Pancreas (tissue), 10 donors: Measurements from ENCODE around the gene XYLT2. TPM values are rescaled to one million over a fixed set of nuclear protein-coding genes. Genes with fewer than 3 reads are reported as not detected.

Experiments used
- ATAC-seq, 4 donors: fragments of 200-7000 bp; cut with Tn5 transposase; one replicate each; pipeline versions ENCODE4 v1.8.0 to v1.9.1; 2020; ENCODE audit warnings: mild to moderate bottlenecking in 4 of 4, moderate library complexity in 4 of 4
- DNase-seq, 6 donors: peaks; one replicate each; pipeline ENCODE4 v3.0.0-alpha.2; 2020
- FAIRE-seq: peaks from 2 replicates; lab custom pipeline; 2012; peaks lifted over from hg19 to GRCh38; lab: Jason Lieb, UNC
- H3K27ac ChIP-seq, 4 donors: fragments of 200-600 bp; sonication (generic); 1 replicate in 3 of 4; 2 replicates in 1 of 4; pipeline versions ENCODE4 v1.5.0 to v1.8.0; 2020
- H3K27me3 ChIP-seq, 4 donors: fragments of 200-600 bp; one replicate each; pipeline ENCODE4 v1.8.0; 2021
- H3K36me3 ChIP-seq, 3 donors: fragments of 200-600 bp; sonication (generic) in 1 of 3; one replicate each; pipeline versions ENCODE4 v1.5.0 to v1.8.0; 2020 to 2021
- H3K4me1 ChIP-seq, 3 donors: fragments of 200-600 bp; one replicate each; pipeline ENCODE4 v1.8.0; 2021
- H3K4me3 ChIP-seq, 4 donors: fragments of 200-600 bp; sonication (generic) in 2 of 4; one replicate each; pipeline versions ENCODE4 v1.5.0 to v1.8.0; 2020 to 2021
- H3K9me3 ChIP-seq, 4 donors: fragments of 200-600 bp; one replicate each; pipeline ENCODE4 v1.8.0; 2021
- CTCF ChIP-seq, 4 donors: fragments of 200-600 bp; sonication (generic) in 3 of 4; IDR thresholded peaks; one replicate each; pipeline versions ENCODE4 v1.5.0 to v1.8.0; 2021; ENCODE audit warnings: antibody characterized with exemption in 4 of 4
- WGBS, 2 donors: extraction: QIAGEN DNeasy Blood & Tissue Kit; methylation state at CpG; one replicate each; pipeline ENCODE4 v1.1.7; 2013; 5-methylcytosine and 5-hydroxymethylcytosine counted together
- intact Hi-C, 3 donors: fragments of 100-400 bp; cut with DNase I; formaldehyde crosslinking; loops; one replicate each; pipeline versions ENCODE4 v1.11.1 to v1.14.2; 2022
- polyA plus RNA-seq, 2 donors: library from polyadenylated mRNA; stranded (reverse); fragments of 200-250 nt; gene quantifications; one replicate each; pipeline ENCODE4 v1.2.3, GENCODE V29; 2013
- total RNA-seq, 6 donors: library from RNA; stranded (reverse); fragmentation: NEBNext Ultra II Directional in 4 of 6; extraction: Animal tissue kit (Norgen Biotek cat#: 25700) in 4 of 6; gene quantifications; one replicate each; pipeline versions ENCODE4 v1.2.1 to v1.2.4, GENCODE V29; 2021 to 2023
- donor health status: healthy with polysubstance abuse.
- donor health status: DM: no; HTN: no; CAD: no; lungs with moderate emphysema.
- donor health status: DM: no; HTN: no; CAD: no.
- donor health status: control.
- donor health status: control.
- donor health status: Bipolar disorder and iron deficiency.
- donor health status: DM: yes; HTN: yes; CAD: no.
- donor health status: DM: no; HTN: no; CAD: no.
- donor health status: DM: no; HTN: no; CAD: no.
- donor health status: DM: yes; HTN: yes; CAD: no.

XYLT2 gene
- total and polyA plus RNA-seq, 8 donors = 9.8 to 15.5 (median 12.6) TPM

- no peak overlapping the region for H3K27ac ChIP-seq
- H3K4me3 ChIP-seq = no peak overlapping the region
- H3K36me3 ChIP-seq = peaks cover 0 to 32% (median 10%) of the 10 kb centered on the region in 3 donors
- no peaks in the 10 kb centered on the region for H3K27me3 ChIP-seq
- intact Hi-C loops = loop anchor here in 1 of 3 donors (10.0 kb wide), 1 partner anchor 272 kb away; no protein-coding TSS in a partner anchor
- TF ChIP-seq CTCF (IDR thresholded peaks at IDR 0.05) = no peak
- ATAC-seq (no peak), FAIRE-seq (no peak), DNase-seq (peak in 1 of 6 donors; percentile 10)
- H3K9me3 ChIP-seq = no peaks in the 10 kb centered on the region
- no peaks in the 10 kb centered on the region for H3K4me1 ChIP-seq
- WGBS, 2 donors = 91 to 93% methylated on average over 21 of the region's 21 CpGs
These were observed 7.0 kb downstream of the XYLT2 start for GRCh38 chr17:50352693-50353599.

DNA sequence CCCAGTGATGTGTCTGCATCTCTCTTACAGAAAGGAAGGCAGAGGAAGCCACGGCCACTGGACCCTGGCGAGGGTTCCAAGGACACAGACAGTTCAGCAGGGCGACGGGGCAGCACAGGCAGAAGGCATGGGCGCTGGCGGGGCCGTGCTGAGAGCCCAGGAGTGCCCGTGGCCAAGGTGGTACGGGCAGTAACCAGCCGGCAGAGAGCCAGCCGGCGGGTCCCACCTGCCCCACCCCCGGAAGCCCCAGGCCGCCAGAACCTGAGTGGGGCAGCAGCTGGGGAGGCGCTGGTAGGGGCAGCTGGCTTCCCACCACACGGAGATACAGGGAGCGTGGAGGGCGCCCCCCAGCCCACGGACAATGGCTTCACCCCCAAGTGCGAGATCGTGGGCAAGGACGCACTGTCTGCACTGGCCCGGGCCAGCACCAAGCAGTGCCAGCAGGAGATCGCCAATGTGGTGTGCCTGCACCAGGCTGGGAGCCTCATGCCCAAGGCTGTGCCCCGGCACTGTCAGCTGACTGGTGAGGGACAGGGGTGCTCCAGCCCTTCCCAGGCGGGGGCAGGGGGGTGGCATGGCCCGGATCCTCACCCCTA lies 7.8 kb downstream of the XYLT2 start:
- no peak for FAIRE-seq
- ATAC-seq = no peak
- DNase-seq = peak in 2 of 6 donors; percentile 10 to 68
- no peaks in the 10 kb centered on the region for H3K9me3 ChIP-seq
- H3K27me3 ChIP-seq = no peaks in the 10 kb centered on the region
- 92 to 94% methylated on average over 27 of the region's 27 CpGs for WGBS, 2 donors
- H3K4me1 ChIP-seq = no peaks in the 10 kb centered on the region
- H3K4me3 ChIP-seq = no peak overlapping the region
- no peak overlapping the region for H3K27ac ChIP-seq
- peaks cover 0 to 39% (median 10%) of the 10 kb centered on the region in 3 donors for H3K36me3 ChIP-seq
- intact Hi-C loops = loop anchor here in 1 of 3 donors (10.0 kb wide), 1 partner anchor 271 kb away; no protein-coding TSS in a partner anchor
- TF ChIP-seq CTCF (IDR thresholded peaks at IDR 0.05) = no peak

- no peak for ATAC-seq
- TF ChIP-seq CTCF (IDR thresholded peaks at IDR 0.05) = no peak
- H3K9me3 ChIP-seq = no peaks in the 10 kb centered on the region
- H3K27me3 ChIP-seq = no peaks in the 10 kb centered on the region
- H3K4me1 ChIP-seq = no peaks in the 10 kb centered on the region
- peaks cover 0 to 39% (median 10%) of the 10 kb centered on the region in 3 donors for H3K36me3 ChIP-seq
- no peak overlapping the region for H3K27ac ChIP-seq
- WGBS, 2 donors = 92 to 93% methylated on average over 15 of the region's 15 CpGs
- intact Hi-C loops = loop anchor here in 1 of 3 donors (10.0 kb wide), 1 partner anchor 271 kb away; no protein-coding TSS in a partner anchor
- FAIRE-seq = no peak
- no peak overlapping the region for H3K4me3 ChIP-seq
- no peak for DNase-seq
These were observed 8.3 kb downstream of the XYLT2 start for GRCh38 chr17:50354198-50354597.

- 93 to 95% methylated on average over 13 of the region's 13 CpGs for WGBS, 2 donors
- Histone ChIP-seq H3K27ac (no peak overlapping the region), H3K4me3 (no peak overlapping the region), H3K36me3 (peaks cover 0 to 39% (median 10%) of the 10 kb centered on the region in 3 donors), H3K27me3 (no peaks in the 10 kb centered on the region), H3K9me3 (no peaks in the 10 kb centered on the region), H3K4me1 (no peaks in the 10 kb centered on the region)
- no peak for FAIRE-seq
- ATAC-seq = no peak
- peak in 2 of 6 donors; percentile 9 to 80 for DNase-seq
- intact Hi-C loops = loop anchor here in 1 of 3 donors (10.0 kb wide), 1 partner anchor 270 kb away; no protein-coding TSS in a partner anchor
- no peak for TF ChIP-seq CTCF (IDR thresholded peaks at IDR 0.05)
These were observed 8.8 kb downstream of the XYLT2 start for GRCh38 chr17:50354776-50355175.
